Heart left ventricle (tissue), 13 donors: ENCODE measurements around the gene KIFC1.
"Not testable (repeated sequence)": the region's sequence is repeated elsewhere in the genome, so short reads cannot be mapped to it uniquely, and the experiment has no call there.

Experiments used
- CTCF ChIP-seq, 12 donors: fragments of 200-600 bp; sonication (generic) in 4 of 12; IDR thresholded peaks; one replicate each; pipeline versions ENCODE4 v1.5.0 to v1.8.0; 2018 to 2022; ENCODE audit warnings: antibody characterized with exemption in 12 of 12, mild to moderate bottlenecking in 5 of 12
- POLR2A ChIP-seq, 2 donors: fragments of 450-650 bp; IDR thresholded peaks; one replicate each; pipeline ENCODE4 v1.6.1; 2017; ENCODE audit warnings: antibody characterized with exemption in 2 of 2, mild to moderate bottlenecking in 2 of 2, moderate library complexity in 2 of 2
- donor health status: ischemic (EF 13 %, LVEDD 7.1; RV severe dilation, severe dysfunction).
- donor health status: DM: no; HTN: yes; CAD: no.
- donor health status: DM: no; HTN: no; CAD: no.
- donor health status: ischemic (EF 25% LVEDD 6.9; RV normal size, moderate dysfunction).
- donor health status: ischemic (EF 25% LVEDD 5.7; RV mildly dilated, moderate dysfunction).
- donor health status: ischemic (EF 35%, LVEDD 5.7; RV mildly dilated, moderate dysfunction).
- donor health status: nonischemic (EF 11% LVEDD 7.7; RV severe dilation, severe dysfunction).
- donor health status: DM: yes; HTN: yes; CAD: no.
- donor health status: PGD.
- donor health status: ischemic (EF 29% LVEDD 5.4; RV normal size, mild dysfunction).
- donor health status: nonischemic (EF 23%, LVEDD 6.1; RV moderate dilation, normal function).

- not testable (repeated sequence) for TF ChIP-seq CTCF, POLR2A (IDR thresholded peaks at IDR 0.05)
Measured at GRCh38 chr6:33343606-33343952, 48.0 kb upstream of the KIFC1 start.
